GM18526 (cell line): ENCODE measurements around the gene SNX19.

Experiments used
- POLR2A ChIP-seq: IDR thresholded peaks from 3 replicates; pipeline ENCODE4 v1.6.1; 2011; ENCODE audit not compliant: insufficient read length; ENCODE audit errors: extremely low read depth

Gene SNX19

GRCh38 chr11:130865091-130865773 is 51.0 kb downstream of the SNX19 start:
- TF ChIP-seq POLR2A = no peak

GRCh38 chr11:130861902-130862860 is 54.1 kb downstream of the SNX19 start:
- no peak for TF ChIP-seq POLR2A

DNA sequence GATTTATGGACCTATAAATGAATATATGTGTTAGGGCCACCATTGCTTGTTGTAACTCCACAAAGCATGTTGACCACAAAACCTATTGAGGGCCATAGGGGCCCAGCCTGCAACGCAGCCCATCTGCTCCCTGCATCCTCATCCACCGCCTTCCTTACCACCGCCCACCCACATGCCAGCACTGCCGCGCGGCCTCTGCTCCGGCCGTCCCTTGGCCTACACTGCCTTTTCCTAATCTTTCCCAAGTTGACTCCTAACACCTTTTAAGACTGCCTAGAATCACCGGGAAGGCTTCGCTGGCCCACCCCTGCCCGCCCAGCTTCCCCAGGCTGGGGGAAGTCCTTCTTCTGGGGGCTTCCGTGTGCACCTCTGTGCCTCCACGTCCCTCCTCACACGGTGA is 55.0 kb downstream of the SNX19 start:
- no peak for TF ChIP-seq POLR2A

DNA sequence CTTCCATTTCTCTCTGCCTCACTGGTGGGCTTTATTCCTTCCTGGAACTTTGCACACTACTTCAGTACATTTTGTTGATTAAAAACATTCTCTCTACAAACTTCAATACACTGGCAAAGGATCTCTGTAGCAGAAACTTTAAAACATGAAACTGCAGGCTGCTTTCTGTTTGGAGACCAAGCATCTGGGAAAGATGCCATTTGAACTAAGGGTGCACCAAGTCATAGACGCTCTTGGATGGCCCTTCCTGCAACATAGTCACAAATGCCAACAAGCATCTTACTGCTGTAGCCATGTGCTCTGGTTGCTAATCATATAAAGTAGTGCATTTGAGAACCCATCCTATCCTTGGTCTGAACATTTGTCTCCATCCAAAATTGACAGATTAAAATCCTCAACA is 56.4 kb downstream of the SNX19 start:
- no peak for TF ChIP-seq POLR2A

DNA sequence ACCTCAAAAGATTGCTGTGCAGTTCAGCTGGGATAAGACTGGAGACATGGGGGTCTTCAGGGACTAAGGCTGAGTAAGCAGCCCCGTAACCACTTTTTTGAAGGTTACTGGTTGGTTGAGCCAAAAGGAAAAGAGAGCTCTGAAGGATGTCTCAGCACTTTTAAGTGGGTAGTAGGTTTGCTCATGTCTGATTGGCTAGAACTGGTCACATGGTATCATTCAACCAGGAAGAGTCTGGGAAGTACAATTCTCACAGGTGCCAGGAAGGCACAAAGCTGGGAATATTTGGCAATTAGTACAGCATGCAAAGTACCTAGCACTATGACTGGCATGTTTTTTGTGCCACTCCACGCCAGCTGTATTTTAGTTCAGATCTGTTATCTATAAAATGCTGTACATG is 58.1 kb downstream of the SNX19 start:
- no peak for TF ChIP-seq POLR2A

GRCh38 chr11:130854483-130854882 is 61.8 kb downstream of the SNX19 start:
- TF ChIP-seq POLR2A = no peak

GRCh38 chr11:130852589-130852988 is 63.7 kb downstream of the SNX19 start:
- TF ChIP-seq POLR2A = no peak

DNA sequence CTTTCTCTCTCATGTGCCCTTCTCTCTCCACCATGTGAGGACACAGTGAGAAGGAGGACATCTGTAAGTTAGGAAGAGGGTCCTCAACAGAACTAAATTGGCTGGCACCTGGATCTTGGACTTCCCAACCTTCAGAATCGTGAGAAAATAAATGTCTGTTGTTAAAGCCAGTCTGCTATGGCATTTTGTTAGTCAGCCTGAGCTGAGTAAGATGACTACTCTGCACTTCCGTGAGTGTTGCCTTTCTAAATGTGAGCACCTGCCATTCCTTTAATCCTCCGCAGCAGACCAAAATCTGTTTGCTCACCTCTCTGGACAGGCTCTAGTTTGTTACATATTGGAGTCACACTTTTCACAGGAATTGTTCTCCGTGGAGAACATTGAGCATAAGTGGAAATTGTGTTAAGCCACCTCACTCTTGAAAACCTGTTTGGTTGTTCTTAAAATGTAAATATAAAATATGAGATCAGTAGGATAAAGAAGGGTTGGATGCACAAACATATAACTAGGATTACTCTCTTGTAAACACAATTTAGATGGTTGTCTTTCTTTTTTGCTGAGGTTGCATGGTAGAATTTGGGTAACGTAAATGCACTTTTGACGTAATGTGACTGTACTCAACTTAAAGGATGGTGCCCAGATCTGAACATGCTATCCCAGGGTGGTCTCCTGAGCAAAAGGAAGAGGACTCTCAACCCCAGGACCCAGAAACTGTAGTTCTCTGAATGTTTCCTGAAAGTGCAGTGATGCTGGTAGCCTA is 65.9 kb downstream of the SNX19 start:
- TF ChIP-seq POLR2A = no peak

DNA sequence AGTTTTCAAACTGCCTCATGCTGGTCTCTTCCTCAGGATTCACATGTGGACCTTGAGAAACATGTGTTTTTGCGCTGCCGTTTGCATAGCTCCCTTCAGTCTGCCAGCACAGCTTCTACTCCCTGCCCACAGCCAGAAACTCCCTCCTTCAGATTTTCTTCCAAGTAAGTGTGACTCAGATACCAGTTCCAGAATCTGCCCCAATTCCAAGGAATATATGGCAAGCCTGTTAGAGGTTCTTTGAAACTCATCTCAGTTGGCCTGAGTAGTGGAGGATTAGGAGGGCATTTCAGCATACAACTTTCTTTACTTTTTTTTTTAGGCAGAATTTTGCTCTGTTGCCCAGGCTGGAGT is 67.1 kb downstream of the SNX19 start:
- no peak for TF ChIP-seq POLR2A

- TF ChIP-seq POLR2A = no peak
These were observed 67.7 kb downstream of the SNX19 start for GRCh38 chr11:130848361-130849214.

GRCh38 chr11:130847517-130847916 is 68.8 kb downstream of the SNX19 start:
- no peak for TF ChIP-seq POLR2A

GRCh38 chr11:130846606-130847005 is 69.7 kb downstream of the SNX19 start:
- TF ChIP-seq POLR2A = no peak

GRCh38 chr11:130842001-130842400 is 74.3 kb downstream of the SNX19 start:
- TF ChIP-seq POLR2A = no peak

DNA sequence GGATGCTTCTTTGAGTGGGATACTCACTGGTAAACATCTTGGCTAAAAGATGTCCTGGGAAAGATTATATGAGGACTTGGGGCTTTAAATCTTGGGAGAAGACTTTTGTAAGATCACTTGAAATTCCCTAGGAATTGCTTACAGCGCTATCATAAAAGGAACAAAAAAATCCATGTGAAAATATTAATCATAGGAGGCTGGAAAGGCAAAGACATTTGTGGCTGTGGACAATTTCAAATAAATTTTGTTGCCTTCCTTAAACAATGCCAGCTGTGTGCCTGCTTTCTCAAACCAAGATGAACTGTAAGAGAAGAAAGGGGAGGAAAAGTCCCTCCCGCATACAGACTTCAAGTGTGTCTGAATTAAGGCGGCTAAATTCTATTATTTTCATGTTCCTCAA is 75.6 kb downstream of the SNX19 start:
- no peak for TF ChIP-seq POLR2A
